Midbrain (tissue), 1 donor: ENCODE measurements around the gene SAP30BP.

Experiments used
- DNase-seq: peaks from one replicate; lab custom pipeline; 2025; lab: John Stamatoyannopoulos, UW

SAP30BP gene

DNA sequence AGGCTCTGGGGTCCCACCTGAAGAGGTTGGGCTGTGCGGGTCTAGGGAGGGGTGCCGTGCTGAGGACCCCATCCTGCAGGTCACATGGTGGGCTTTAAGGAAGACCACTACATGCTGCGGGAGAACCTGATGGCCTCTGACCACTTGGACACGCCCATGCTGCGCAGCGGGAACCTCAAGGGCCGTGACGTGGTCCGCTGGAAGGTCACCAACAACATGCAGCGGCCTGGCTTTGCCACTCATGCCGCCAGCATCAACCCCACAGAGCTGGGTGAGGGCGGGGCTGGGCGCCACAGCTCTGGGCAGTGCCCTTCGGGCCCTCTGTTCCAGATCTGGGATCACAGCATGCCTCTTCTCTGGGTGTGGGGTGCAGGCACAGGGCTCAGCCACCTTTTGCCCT is 72.7 kb downstream of the SAP30BP start:
- no peak for DNase-seq

DNA sequence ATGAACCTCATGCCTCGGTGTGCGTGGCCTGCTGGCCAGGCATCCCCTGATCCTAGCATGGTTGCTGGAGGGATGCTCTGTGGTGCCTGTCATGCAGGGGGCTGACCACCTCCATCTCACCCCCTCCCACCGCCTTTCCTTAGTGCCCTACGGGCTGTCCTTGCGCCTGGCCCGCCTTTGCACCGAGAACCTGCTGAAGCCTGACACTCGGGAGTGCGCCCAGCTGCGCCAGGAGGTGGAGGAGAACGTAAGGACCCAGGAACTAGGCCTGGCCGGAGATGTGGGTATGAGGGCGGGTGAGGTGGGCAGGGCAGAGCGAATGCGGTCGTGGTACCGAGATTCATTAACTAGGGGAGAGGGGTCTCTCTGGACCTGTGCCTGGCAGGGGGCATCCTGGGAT is 73.1 kb downstream of the SAP30BP start:
- DNase-seq, result no peak

- no peak for DNase-seq
These were observed 73.5 kb downstream of the SAP30BP start for GRCh38 chr17:75740631-75741077.

- no peak for DNase-seq
These were observed 75.2 kb downstream of the SAP30BP start for GRCh38 chr17:75742337-75742736.

DNA sequence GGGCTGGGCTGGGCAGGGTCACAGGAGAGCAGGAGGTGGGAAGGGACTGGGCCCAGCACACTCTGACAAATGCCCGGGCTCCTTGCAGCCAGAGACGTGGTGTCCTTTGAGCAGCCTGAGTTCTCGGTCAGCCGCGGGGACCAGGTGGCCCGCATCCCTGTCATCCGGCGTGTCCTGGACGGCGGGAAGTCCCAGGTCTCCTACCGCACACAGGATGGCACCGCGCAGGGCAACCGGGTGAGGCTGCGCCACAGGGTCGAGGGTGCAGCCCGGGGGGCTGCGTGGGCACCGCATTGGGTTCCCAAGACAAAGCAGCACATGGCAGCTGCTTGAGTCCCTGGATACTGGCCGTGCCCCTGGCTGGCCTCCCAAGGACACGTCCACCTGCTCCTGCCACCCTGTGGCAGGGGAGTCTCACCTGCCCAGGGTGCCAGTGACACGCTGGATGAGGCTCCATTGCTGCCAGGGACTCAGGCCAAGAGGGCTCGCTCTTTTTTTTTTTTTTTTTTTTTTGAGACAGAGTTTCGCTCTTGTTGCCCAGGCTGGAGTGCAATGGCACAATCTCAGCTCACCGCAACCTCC is 76.6 kb downstream of the SAP30BP start:
- DNase-seq, result no peak

GRCh38 chr17:75748706-75749105 is 81.6 kb downstream of the SAP30BP start:
- no peak for DNase-seq

DNA sequence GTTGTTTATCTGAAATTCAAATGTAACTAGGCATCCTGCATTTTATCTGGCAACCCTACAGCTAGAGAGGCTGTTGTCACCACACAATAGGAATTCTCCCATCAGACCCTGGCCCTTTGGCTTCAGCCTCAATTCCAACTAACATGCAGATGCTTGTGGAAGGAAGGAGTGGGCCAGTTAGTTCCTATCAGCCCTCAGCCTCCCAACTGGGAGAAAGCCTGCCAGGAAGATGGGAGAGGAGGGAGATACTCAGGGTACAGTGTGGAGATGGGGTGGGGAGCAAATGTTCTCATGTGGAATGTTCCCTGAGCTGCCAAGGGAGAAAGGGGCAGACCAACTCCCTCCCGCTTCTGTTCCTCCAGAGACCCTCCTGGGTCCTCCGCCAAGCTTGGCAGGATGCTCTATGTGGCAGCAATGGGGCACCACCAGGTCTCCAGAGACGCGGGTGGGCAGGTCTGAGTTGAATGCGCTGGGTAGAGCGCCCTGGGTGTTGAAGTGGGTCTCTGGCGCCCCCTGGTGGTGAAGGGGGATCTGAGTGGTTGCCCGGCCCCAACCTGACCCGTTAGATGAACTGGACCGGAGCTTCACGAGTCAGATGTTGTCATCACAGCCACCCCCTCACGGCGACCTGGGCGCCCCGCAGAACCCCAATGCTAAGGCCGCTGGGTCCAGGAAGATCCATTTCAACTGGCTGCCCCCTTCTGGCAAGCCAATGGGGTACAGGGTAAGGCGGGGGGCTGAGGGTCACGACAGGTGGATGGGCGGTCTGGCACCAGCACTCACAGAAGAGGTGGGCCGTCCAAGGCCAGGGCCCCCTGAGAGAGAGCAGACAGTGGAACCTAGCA is 82.6 kb downstream of the SAP30BP start:
- DNase-seq, result peak; percentile 86

DNA sequence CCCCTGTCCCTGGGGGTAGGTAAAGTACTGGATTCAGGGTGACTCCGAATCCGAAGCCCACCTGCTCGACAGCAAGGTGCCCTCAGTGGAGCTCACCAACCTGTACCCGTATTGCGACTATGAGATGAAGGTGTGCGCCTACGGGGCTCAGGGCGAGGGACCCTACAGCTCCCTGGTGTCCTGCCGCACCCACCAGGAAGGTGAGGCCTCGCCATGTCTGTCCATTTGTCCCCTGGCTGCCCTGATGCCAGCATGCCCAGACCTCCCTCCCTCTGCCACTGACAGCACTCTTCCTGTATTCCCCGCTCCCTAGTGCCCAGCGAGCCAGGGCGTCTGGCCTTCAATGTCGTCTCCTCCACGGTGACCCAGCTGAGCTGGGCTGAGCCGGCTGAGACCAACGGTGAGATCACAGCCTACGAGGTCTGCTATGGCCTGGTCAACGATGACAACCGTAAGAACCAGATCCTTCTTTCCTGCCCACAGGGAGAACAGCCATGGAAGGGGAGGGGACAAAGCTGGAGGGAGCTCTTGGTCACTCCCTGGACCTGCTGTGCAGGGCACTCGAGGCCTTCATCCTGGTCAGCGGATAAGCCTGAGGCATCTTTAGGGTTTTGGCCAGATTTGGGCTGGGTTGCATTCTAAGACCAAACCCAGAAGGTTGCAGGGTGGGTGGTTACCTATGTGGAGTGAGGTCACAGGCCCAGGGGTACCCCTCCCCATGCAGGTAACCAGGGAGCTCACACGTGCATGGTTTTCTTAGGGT is 83.7 kb downstream of the SAP30BP start:
- no peak for DNase-seq

- DNase-seq, result no peak
These were observed 84.7 kb downstream of the SAP30BP start for GRCh38 chr17:75751676-75752404.

GRCh38 chr17:75752405-75752709 is 85.2 kb downstream of the SAP30BP start:
- DNase-seq, result no peak

DNA sequence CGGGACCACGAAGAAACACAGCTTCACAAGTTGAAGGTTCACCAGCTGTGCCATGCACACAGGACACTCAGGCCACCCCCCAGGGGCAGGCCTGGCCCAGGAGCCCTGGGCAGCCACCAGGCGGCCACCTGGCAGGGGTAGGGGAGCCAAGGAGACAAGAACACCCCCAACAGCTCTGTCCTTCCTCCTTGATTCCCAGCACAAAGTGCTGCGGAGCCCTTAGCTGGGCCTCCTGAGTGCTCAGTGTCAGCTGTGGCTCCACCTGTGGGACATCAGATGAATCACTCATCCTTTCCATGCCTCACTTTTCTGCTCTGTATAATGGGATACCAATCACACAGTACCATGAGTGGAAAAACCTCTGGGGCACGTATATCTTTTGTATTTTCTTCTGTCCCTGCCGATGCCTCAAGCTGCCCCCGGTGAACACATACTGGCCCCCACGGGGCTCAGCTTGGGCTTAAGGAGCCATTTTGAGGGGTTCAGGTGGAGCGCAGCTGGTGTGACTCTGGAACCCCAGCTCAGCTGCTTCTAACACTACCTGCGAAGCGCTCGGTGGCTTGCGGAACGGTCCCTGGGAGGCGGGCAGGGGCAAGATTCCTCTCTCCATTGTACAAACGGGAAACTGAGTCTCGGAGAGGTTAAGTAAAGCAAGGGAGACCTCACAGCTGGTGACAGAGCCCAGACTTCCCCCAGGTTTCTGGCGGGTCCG is 85.8 kb downstream of the SAP30BP start:
- DNase-seq, result no peak

- peak; percentile 61 for DNase-seq
These were observed 86.6 kb downstream of the SAP30BP start for GRCh38 chr17:75753514-75754377.

DNA sequence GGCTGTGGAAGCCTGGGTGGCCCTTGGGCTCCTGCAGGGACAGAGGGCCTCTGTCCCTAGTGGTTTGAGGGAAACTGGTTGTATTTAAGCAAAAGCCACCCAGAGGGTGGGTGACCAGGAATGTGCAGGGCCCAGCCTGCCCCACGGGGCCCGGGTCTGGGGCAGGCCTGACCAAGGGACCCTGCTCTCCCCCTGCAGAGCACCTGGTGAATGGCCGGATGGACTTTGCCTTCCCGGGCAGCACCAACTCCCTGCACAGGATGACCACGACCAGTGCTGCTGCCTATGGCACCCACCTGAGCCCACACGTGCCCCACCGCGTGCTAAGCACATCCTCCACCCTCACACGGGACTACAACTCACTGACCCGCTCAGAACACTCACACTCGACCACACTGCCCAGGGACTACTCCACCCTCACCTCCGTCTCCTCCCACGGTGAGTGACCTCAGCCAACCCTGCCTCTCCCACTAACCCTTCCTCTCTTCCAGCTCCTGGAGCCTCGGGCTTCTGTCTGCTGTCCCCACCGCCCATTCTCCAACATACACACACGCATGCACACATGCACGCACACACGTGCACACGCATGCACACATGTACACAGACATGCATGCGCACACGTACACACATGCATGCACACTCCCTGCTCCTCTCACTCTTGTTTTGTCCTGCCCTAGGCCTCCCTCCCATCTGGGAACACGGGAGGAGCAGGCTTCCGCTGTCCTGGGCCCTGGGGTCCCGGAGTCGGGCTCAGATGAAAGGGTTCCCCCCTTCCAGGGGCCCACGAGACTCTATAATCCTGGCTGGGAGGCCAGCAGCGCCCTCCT is 87.5 kb downstream of the SAP30BP start:
- no peak for DNase-seq

DNA sequence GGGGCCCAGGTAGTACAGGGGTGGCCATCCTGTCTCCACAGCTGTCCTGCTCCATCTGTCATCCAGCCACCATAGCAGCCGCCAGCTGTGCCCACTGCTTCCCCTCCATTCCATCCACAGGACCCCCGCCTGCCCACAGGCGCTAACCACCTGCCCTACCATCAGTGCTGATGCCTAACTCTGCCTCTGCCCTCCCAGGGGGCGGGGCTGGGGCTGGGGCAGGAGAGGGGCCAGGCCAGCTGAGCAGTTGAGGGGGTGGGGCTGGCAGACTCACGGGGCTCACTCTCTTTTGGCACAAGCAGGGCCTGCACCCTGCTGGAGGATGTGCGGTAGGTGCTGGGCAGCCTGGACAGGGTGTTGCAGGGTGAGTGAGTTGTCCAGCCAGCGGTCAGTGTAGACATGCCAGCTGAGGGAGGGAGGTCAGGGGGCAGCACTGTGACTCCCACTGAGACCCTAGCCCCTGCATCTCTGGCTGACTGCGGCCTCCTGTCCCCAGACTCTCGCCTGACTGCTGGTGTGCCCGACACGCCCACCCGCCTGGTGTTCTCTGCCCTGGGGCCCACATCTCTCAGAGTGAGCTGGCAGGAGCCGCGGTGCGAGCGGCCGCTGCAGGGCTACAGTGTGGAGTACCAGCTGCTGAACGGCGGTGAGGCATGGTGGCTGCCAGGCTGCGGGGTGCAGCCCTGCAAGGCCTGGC is 88.2 kb downstream of the SAP30BP start:
- DNase-seq, result no peak

- no peak for DNase-seq
These were observed 88.9 kb downstream of the SAP30BP start for GRCh38 chr17:75755990-75756389.

DNA sequence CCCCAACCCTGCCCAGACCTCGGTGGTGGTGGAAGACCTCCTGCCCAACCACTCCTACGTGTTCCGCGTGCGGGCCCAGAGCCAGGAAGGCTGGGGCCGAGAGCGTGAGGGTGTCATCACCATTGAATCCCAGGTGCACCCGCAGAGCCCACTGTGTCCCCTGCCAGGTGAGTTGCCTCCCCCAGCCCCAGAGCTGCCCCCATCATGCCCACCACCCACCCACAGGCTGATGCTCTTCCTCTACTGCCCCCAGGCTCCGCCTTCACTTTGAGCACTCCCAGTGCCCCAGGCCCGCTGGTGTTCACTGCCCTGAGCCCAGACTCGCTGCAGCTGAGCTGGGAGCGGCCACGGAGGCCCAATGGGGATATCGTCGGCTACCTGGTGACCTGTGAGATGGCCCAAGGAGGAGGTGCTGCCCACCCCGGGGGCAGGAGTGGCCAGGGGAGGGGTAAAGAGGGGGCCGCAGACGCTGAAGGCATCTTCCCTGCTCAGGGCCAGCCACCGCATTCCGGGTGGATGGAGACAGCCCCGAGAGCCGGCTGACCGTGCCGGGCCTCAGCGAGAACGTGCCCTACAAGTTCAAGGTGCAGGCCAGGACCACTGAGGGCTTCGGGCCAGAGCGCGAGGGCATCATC is 89.4 kb downstream of the SAP30BP start:
- no peak for DNase-seq

GRCh38 chr17:75757086-75757681 is 90.0 kb downstream of the SAP30BP start:
- no peak for DNase-seq
